IPS-18a (cell line): ENCODE data around the gene MLLT3.

Experiments used
- H3K27ac ChIP-seq: one replicate; pipeline ENCODE4 v1.5.1; 2013; ENCODE audit warnings: low read length
- H3K27me3 ChIP-seq: one replicate; pipeline ENCODE4 v1.6.1; 2013; ENCODE audit warnings: mild to moderate bottlenecking, low read length; ENCODE audit not compliant: control insufficient read depth, insufficient read depth
- H3K36me3 ChIP-seq: one replicate; pipeline ENCODE4 v1.6.1; 2013; ENCODE audit warnings: low read depth, low read length; ENCODE audit not compliant: control insufficient read depth
- H3K4me1 ChIP-seq: one replicate; pipeline ENCODE4 v1.6.1; 2013; ENCODE audit warnings: low read depth, low read length; ENCODE audit not compliant: control insufficient read depth
- H3K4me3 ChIP-seq: one replicate; pipeline ENCODE4 v1.5.1; 2013; ENCODE audit warnings: low read length
- H3K9ac ChIP-seq: one replicate; pipeline ENCODE4 v1.6.1; 2013; ENCODE audit warnings: mild to moderate bottlenecking, low read length, moderate library complexity
- H3K9me3 ChIP-seq: one replicate; pipeline ENCODE4 v1.6.1; 2013; ENCODE audit warnings: low read depth, low read length; ENCODE audit not compliant: control insufficient read depth

MLLT3 gene

DNA sequence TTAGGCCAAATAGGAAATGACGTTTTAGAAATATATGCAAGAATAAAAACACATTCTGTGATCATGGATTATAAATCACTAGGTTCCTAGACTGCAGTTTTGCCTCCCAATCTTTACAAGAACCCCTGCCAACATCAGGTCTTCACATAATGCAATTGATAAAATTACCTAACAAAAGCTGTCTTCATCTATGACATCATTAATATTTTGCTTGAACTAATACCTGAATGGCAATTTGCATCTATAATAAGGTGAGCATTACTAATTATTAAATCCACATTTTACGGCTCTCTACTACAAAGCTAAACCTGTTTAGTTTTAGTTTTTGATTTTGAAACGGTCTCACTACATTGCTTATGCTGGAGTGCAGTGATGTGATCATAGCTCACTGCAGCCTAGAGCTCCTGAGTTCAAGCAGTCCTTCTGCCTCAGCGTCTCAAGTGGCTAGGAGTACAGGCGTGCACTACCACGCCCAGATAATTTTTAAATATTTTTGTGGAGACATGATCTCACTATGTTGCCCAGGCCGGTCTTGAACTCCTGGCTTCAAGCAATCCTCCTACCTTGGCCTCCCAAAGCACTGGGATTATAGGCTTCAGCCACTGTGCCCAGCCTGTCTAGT is 218.0 kb downstream of the MLLT3 start:
- Histone ChIP-seq H3K9me3 (no peaks in the 10 kb centered on the region), H3K9ac (no peak overlapping the region), H3K27ac (no peak overlapping the region), H3K27me3 (no peaks in the 10 kb centered on the region), H3K4me3 (no peak overlapping the region), H3K4me1 (peaks cover 16% of the 10 kb centered on the region), H3K36me3 (no peaks in the 10 kb centered on the region)

DNA sequence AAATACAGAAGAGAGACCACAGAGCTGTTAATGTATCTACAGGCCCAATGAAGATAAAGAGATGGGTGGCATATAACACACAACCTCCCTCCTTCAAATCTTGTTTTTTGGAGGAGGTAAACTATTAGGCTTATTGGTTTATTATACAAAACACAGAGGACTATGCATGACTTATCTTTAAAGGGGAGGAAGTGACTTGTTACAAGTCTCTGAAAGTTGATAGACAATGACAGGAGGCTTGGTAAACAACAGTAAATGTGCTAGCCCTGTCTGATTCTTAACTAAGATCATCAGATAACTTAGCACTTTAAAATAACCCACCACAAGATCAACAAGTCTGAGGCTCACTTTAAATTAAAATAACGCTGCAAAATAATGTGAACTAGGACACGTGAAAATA is 219.0 kb downstream of the MLLT3 start:
- Histone ChIP-seq H3K36me3 (no peaks in the 10 kb centered on the region), H3K4me1 (peaks cover 7% of the 10 kb centered on the region), H3K27me3 (no peaks in the 10 kb centered on the region), H3K9ac (no peak overlapping the region), H3K9me3 (no peaks in the 10 kb centered on the region), H3K27ac (no peak overlapping the region), H3K4me3 (no peak overlapping the region)

- Histone ChIP-seq H3K27ac (no peak overlapping the region), H3K4me1 (peaks cover 3% of the 10 kb centered on the region), H3K36me3 (no peaks in the 10 kb centered on the region), H3K27me3 (no peaks in the 10 kb centered on the region), H3K9me3 (no peaks in the 10 kb centered on the region), H3K4me3 (no peak overlapping the region), H3K9ac (no peak overlapping the region)
Observed at GRCh38 chr9:20402273-20402875, 219.9 kb downstream of the MLLT3 start.

DNA sequence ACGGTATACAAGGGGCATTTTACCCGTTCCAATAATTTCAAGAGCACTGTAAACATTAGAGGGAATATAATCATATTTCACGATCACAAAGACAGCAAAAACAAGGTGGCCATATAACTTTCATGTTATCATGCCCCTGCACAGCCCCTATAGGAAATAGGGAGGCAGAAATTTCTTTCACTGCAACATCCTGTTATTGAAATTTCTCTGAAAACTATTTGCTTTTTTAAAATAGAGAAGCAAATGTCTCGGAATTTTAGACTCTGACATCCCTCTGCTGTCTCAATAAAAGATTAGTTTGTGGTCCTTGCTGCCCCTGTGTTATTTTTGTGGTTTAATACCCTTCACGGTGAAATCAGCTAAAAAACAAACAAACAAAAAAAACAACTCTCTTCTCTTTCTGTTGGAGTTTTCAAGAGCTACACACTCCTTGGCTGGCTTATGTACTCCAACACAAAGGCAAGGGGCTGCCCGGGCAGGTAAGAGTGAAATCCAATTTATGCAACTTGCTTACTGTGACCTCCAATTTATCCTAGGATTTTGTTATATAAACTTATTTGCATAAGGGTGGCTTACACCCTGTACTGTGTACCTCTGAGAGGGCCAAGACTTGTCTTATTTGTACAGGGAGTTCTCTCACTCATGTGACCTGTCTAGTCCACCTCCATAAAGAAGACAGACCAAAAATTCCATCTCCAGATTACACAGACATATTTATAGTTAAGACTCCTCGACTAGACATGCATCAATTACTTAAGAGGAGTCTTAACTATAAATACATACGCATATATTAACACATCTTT is 223.6 kb downstream of the MLLT3 start:
- no peak overlapping the region for H3K4me3 ChIP-seq
- H3K36me3 ChIP-seq, result no peaks in the 10 kb centered on the region
- no peak overlapping the region for H3K27ac ChIP-seq

GRCh38 chr9:20397348-20397747 is 225.0 kb downstream of the MLLT3 start:
- Histone ChIP-seq H3K9ac (no peak overlapping the region), H3K9me3 (no peaks in the 10 kb centered on the region), H3K4me1 (peaks cover 29% of the 10 kb centered on the region), H3K27me3 (no peaks in the 10 kb centered on the region), H3K27ac (no peak overlapping the region), H3K4me3 (no peak overlapping the region), H3K36me3 (no peaks in the 10 kb centered on the region)

More for the DNA sequence above, 223.6 kb downstream of the MLLT3 start:
- Histone ChIP-seq H3K9ac (no peak overlapping the region), H3K27me3 (no peaks in the 10 kb centered on the region), H3K4me1 (peaks cover 29% of the 10 kb centered on the region), H3K9me3 (no peaks in the 10 kb centered on the region)

GRCh38 chr9:20396509-20396908 is 225.8 kb downstream of the MLLT3 start:
- Histone ChIP-seq H3K36me3 (no peaks in the 10 kb centered on the region), H3K4me3 (no peak overlapping the region), H3K4me1 (peaks cover 29% of the 10 kb centered on the region), H3K9ac (no peak overlapping the region), H3K9me3 (no peaks in the 10 kb centered on the region), H3K27ac (no peak overlapping the region), H3K27me3 (no peaks in the 10 kb centered on the region)

GRCh38 chr9:20395651-20396050 is 226.6 kb downstream of the MLLT3 start:
- H3K27ac ChIP-seq, result no peak overlapping the region
- peaks cover 29% of the 10 kb centered on the region for H3K4me1 ChIP-seq
- no peak overlapping the region for H3K9ac ChIP-seq
- H3K36me3 ChIP-seq, result no peaks in the 10 kb centered on the region
- no peak overlapping the region for H3K4me3 ChIP-seq
- H3K9me3 ChIP-seq, result no peaks in the 10 kb centered on the region
- H3K27me3 ChIP-seq, result no peaks in the 10 kb centered on the region

DNA sequence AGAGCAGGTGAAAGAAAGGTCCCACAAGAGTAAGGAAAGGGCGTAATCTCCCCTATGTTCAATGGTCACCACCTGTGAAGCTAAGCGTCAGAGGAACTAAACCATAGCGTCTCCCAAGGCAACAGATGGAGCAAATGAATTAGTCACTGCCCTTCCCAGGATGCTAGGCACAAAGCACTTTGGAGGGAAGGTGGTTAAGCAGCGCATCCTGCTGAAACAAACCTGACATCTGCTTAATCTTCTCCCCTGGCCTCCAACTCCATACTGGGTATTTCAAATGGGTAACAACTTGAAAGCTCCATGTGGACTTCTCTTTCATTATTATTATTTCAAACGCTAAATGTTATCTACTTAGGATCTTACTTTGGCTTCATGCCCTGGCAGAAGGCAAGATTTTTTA is 227.3 kb downstream of the MLLT3 start:
- peaks cover 29% of the 10 kb centered on the region for H3K4me1 ChIP-seq
- no peaks in the 10 kb centered on the region for H3K36me3 ChIP-seq
- no peak overlapping the region for H3K4me3 ChIP-seq
- H3K27me3 ChIP-seq, result no peaks in the 10 kb centered on the region
- H3K9me3 ChIP-seq, result no peaks in the 10 kb centered on the region
- no peak overlapping the region for H3K27ac ChIP-seq
- no peak overlapping the region for H3K9ac ChIP-seq

- no peaks in the 10 kb centered on the region for H3K27me3 ChIP-seq
- no peak overlapping the region for H3K27ac ChIP-seq
- no peaks in the 10 kb centered on the region for H3K9me3 ChIP-seq
- no peak overlapping the region for H3K9ac ChIP-seq
- no peak overlapping the region for H3K4me3 ChIP-seq
- H3K36me3 ChIP-seq, result no peaks in the 10 kb centered on the region
- peaks cover 15% of the 10 kb centered on the region for H3K4me1 ChIP-seq
Observed at GRCh38 chr9:20391208-20391607, 231.1 kb downstream of the MLLT3 start.

DNA sequence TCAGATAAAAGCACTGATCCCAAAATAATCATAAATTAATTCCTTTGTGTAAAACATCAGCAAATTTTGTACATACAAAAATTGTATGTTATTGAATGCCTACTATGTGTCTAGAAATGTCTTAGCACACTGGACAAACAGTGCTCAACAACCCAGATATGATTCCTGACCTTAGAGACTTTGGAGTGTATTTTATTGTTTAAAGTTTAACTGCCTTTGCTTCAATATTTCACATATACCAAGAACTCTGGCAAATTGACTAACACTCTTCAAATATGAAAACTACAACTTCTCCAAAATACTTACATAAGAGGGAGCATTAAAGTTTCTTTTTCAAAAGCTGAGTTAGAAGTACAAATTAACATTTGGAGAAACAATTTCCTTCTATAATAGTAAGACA is 231.9 kb downstream of the MLLT3 start:
- H3K4me3 ChIP-seq, result no peak overlapping the region
- no peaks in the 10 kb centered on the region for H3K27me3 ChIP-seq
- no peaks in the 10 kb centered on the region for H3K9me3 ChIP-seq
- H3K36me3 ChIP-seq, result no peaks in the 10 kb centered on the region
- H3K9ac ChIP-seq, result no peak overlapping the region
- H3K4me1 ChIP-seq, result peaks cover 13% of the 10 kb centered on the region
- no peak overlapping the region for H3K27ac ChIP-seq

GRCh38 chr9:20387062-20387461 is 235.2 kb downstream of the MLLT3 start:
- no peaks in the 10 kb centered on the region for H3K36me3 ChIP-seq
- H3K27ac ChIP-seq, result no peak overlapping the region
- no peaks in the 10 kb centered on the region for H3K27me3 ChIP-seq
- no peaks in the 10 kb centered on the region for H3K9me3 ChIP-seq
- no peak overlapping the region for H3K9ac ChIP-seq
- H3K4me1 ChIP-seq, result peaks cover 8% of the 10 kb centered on the region
- no peak overlapping the region for H3K4me3 ChIP-seq
